KOPT-K1 (cell line): ENCODE results near the gene TMEM131L.
"Not testable (repeated sequence)": the region's sequence is repeated elsewhere in the genome, so short reads cannot be mapped to it uniquely, and the experiment has no call there.

Experiments
- H3K27ac ChIP-seq: fragments of 200-600 bp; sonication (generic); 2 replicates; pipeline ENCODE4 v1.5.1; 2016; ENCODE audit warnings: antibody characterized with exemption, mild to moderate bottlenecking, low read depth, low read length; ENCODE audit not compliant: poor library complexity, severe bottlenecking
- H3K36me3 ChIP-seq: fragments of 200-600 bp; sonication (generic); 2 replicates; pipeline ENCODE4 v1.5.1; 2017; ENCODE audit warnings: antibody characterized with exemption, mild to moderate bottlenecking, low read length, moderate library complexity; ENCODE audit not compliant: insufficient read depth
- H3K9me3 ChIP-seq: fragments of 200-600 bp; sonication (generic); 2 replicates; pipeline ENCODE4 v1.5.1; 2017; ENCODE audit warnings: antibody characterized with exemption, low read length, mild to moderate bottlenecking; ENCODE audit not compliant: insufficient read depth, poor library complexity, severe bottlenecking

The TMEM131L gene

GRCh38 chr4:153566631-153567150 lies 100.5 kb downstream of the TMEM131L start:
- peaks cover 87% of the 10 kb centered on the region for H3K36me3 ChIP-seq
- no peak overlapping the region for H3K27ac ChIP-seq

GRCh38 chr4:153567660-153568059 lies 101.5 kb downstream of the TMEM131L start:
- H3K27ac ChIP-seq: not testable (repeated sequence)
- peaks cover 90% of the 10 kb centered on the region for H3K36me3 ChIP-seq

More at GRCh38 chr4:153566631-153567150, 100.5 kb downstream of the TMEM131L start:
- peaks cover under 1% of the 10 kb centered on the region for H3K9me3 ChIP-seq

GRCh38 chr4:153570228-153570973 lies 104.2 kb downstream of the TMEM131L start:
- peaks cover 79% of the 10 kb centered on the region for H3K36me3 ChIP-seq
- peak overlapping the region; percentile 16 for H3K27ac ChIP-seq
- H3K9me3 ChIP-seq: no peaks in the 10 kb centered on the region

More at GRCh38 chr4:153567660-153568059, 101.5 kb downstream of the TMEM131L start:
- not testable (repeated sequence) for H3K9me3 ChIP-seq

GRCh38 chr4:153571006-153571545 lies 104.9 kb downstream of the TMEM131L start:
- H3K36me3 ChIP-seq: peaks cover 82% of the 10 kb centered on the region
- H3K27ac ChIP-seq: no peak overlapping the region
- H3K9me3 ChIP-seq: no peaks in the 10 kb centered on the region

GRCh38 chr4:153572609-153573008 lies 106.4 kb downstream of the TMEM131L start:
- no peak overlapping the region for H3K27ac ChIP-seq
- peaks cover 77% of the 10 kb centered on the region for H3K36me3 ChIP-seq

GRCh38 chr4:153573221-153573620 lies 107.1 kb downstream of the TMEM131L start:
- Histone ChIP-seq H3K27ac (peak overlapping the region; percentile 33), H3K36me3 (peaks cover 74% of the 10 kb centered on the region), H3K9me3 (no peaks in the 10 kb centered on the region)

More at GRCh38 chr4:153572609-153573008, 106.4 kb downstream of the TMEM131L start:
- H3K9me3 ChIP-seq: no peaks in the 10 kb centered on the region

- Histone ChIP-seq H3K36me3 (peaks cover 66% of the 10 kb centered on the region), H3K27ac (peak overlapping the region; percentile 33)
Measured at GRCh38 chr4:153573881-153574802, 108.0 kb downstream of the TMEM131L start.

GRCh38 chr4:153576443-153576774 lies 110.2 kb downstream of the TMEM131L start:
- no peaks in the 10 kb centered on the region for H3K9me3 ChIP-seq
- H3K36me3 ChIP-seq: peaks cover 68% of the 10 kb centered on the region
- no peak overlapping the region for H3K27ac ChIP-seq

More at GRCh38 chr4:153573881-153574802, 108.0 kb downstream of the TMEM131L start:
- H3K9me3 ChIP-seq: no peaks in the 10 kb centered on the region

GRCh38 chr4:153577053-153577452 lies 110.9 kb downstream of the TMEM131L start:
- Histone ChIP-seq H3K36me3 (peaks cover 68% of the 10 kb centered on the region), H3K9me3 (no peaks in the 10 kb centered on the region), H3K27ac (no peak overlapping the region)

- Histone ChIP-seq H3K36me3 (peaks cover 77% of the 10 kb centered on the region), H3K9me3 (no peaks in the 10 kb centered on the region), H3K27ac (no peak overlapping the region)
Measured at GRCh38 chr4:153579410-153579809, 113.2 kb downstream of the TMEM131L start.

- Histone ChIP-seq H3K27ac (no peak overlapping the region), H3K9me3 (no peaks in the 10 kb centered on the region), H3K36me3 (peaks cover 77% of the 10 kb centered on the region)
Measured at GRCh38 chr4:153579872-153580271, 113.7 kb downstream of the TMEM131L start.

GRCh38 chr4:153582954-153583702 lies 117.0 kb downstream of the TMEM131L start:
- no peak overlapping the region for H3K27ac ChIP-seq
- peaks cover 84% of the 10 kb centered on the region for H3K36me3 ChIP-seq
- H3K9me3 ChIP-seq: no peaks in the 10 kb centered on the region

- Histone ChIP-seq H3K27ac (no peak overlapping the region), H3K9me3 (no peaks in the 10 kb centered on the region), H3K36me3 (peaks cover 97% of the 10 kb centered on the region)
Measured at GRCh38 chr4:153585026-153585425, 118.9 kb downstream of the TMEM131L start.
